ENCODE measurements around the gene THPO. TPM values are rescaled to one million over a fixed set of nuclear protein-coding genes. Genes with fewer than 3 reads are reported as not detected.

THPO gene
- total RNA-seq, 4 donors from 2014 or later, result 0.36 to 1.3 (median 0.37) TPM; not detected in 1

- TF ChIP-seq CTCF (IDR thresholded peaks at IDR 0.05) (no peak), POLR2A (IDR thresholded peaks at IDR 0.05) (no peak)
- no peak overlapping the region for H3K4me3 ChIP-seq (ENCODE audit: low read depth, poor library complexity, severe bottlenecking)
- intact Hi-C loops (cut with DNase I; ENCODE audit: low total_unique reads), result no loop called here
- DNase-seq (ENCODE audit: low spot score in 2 of 2), result no peak
- WGBS, 2 donors, result 86 to 89% methylated on average over 4 of the region's 4 CpGs
These were observed 30.0 kb downstream of the THPO start for GRCh38 chr3:184348057-184348382.

GRCh38 chr3:184347321-184348056, 30.5 kb downstream of the THPO start:
- H3K4me3 ChIP-seq (ENCODE audit: low read depth, poor library complexity, severe bottlenecking), result no peak overlapping the region
- DNase-seq (ENCODE audit: low spot score in 2 of 2), result no peak
- no peak for TF ChIP-seq CTCF (IDR thresholded peaks at IDR 0.05)
- TF ChIP-seq POLR2A (IDR thresholded peaks at IDR 0.05), result no peak
- intact Hi-C loops (cut with DNase I; ENCODE audit: low total_unique reads), result no loop called here
- 70 to 73% methylated on average over 12 of the region's 12 CpGs for WGBS, 2 donors

GRCh38 chr3:184346480-184347190, 31.4 kb downstream of the THPO start:
- no peak for DNase-seq (ENCODE audit: low spot score in 2 of 2)
- 91 to 96% methylated on average over 13 to 20 of the region's 20 CpGs for WGBS, 2 donors
- intact Hi-C loops (cut with DNase I; ENCODE audit: low total_unique reads), result no loop called here
- TF ChIP-seq POLR2A (IDR thresholded peaks at IDR 0.05) (no peak), CTCF (IDR thresholded peaks at IDR 0.05) (no peak)
- H3K4me3 ChIP-seq (ENCODE audit: low read depth, poor library complexity, severe bottlenecking), result no peak overlapping the region

- intact Hi-C loops (cut with DNase I; ENCODE audit: low total_unique reads), result no loop called here
- H3K4me3 ChIP-seq (ENCODE audit: low read depth, poor library complexity, severe bottlenecking), result no peak overlapping the region
- peak; percentile 83 to 93 for DNase-seq (ENCODE audit: low spot score in 2 of 2)
- no peak for TF ChIP-seq CTCF (IDR thresholded peaks at IDR 0.05)
- no peak for TF ChIP-seq POLR2A (IDR thresholded peaks at IDR 0.05)
- WGBS, 2 donors, result 38 to 40% methylated on average over 14 of the region's 14 CpGs
These were observed 32.5 kb downstream of the THPO start for GRCh38 chr3:184345317-184346144.

- 71 to 83% methylated on average over 16 to 21 of the region's 24 CpGs for WGBS, 2 donors
- no peak for DNase-seq (ENCODE audit: low spot score in 2 of 2)
- intact Hi-C loops (cut with DNase I; ENCODE audit: low total_unique reads), result no loop called here
- H3K4me3 ChIP-seq (ENCODE audit: low read depth, poor library complexity, severe bottlenecking), result no peak overlapping the region
- no peak for TF ChIP-seq CTCF (IDR thresholded peaks at IDR 0.05)
- no peak for TF ChIP-seq POLR2A (IDR thresholded peaks at IDR 0.05)
These were observed 33.3 kb downstream of the THPO start for GRCh38 chr3:184344579-184345316.

Measured in lower leg skin (tissue), 4 donors.